Mesodermal cell (in vitro differentiated cells): Measurements from ENCODE around the gene CHRNA1.

Experiments used
- H3K27ac ChIP-seq: 2 replicates; pipeline ENCODE4 v1.7.0; 2013; ENCODE audit warnings: mild to moderate bottlenecking, low read depth, low read length, moderate library complexity; ENCODE audit not compliant: severe bottlenecking
- H3K36me3 ChIP-seq: 2 replicates; pipeline ENCODE4 v1.7.1; 2013; ENCODE audit warnings: mild to moderate bottlenecking, low read length, moderate library complexity; ENCODE audit not compliant: control insufficient read depth, insufficient read depth
- H3K4me1 ChIP-seq: one replicate; pipeline ENCODE4 v1.7.1; 2013; ENCODE audit warnings: mild to moderate bottlenecking, low read length; ENCODE audit not compliant: insufficient read depth, control insufficient read depth, poor library complexity, severe bottlenecking
- H3K4me3 ChIP-seq: 2 replicates; pipeline ENCODE4 v1.7.0; 2013; ENCODE audit warnings: low read length, control low read depth, mild to moderate bottlenecking; ENCODE audit not compliant: insufficient read depth, poor library complexity, severe bottlenecking; ENCODE audit errors: extremely low read depth
- H3K9me3 ChIP-seq: 2 replicates; pipeline ENCODE4 v1.7.1; 2013; ENCODE audit warnings: mild to moderate bottlenecking, low read length, moderate library complexity; ENCODE audit not compliant: control insufficient read depth
- WGBS, 2 experiments: methylation state at CpG; one replicate each; pipeline ENCODE4 v1.1.5; 2013; ENCODE audit warnings: missing lambda C conversion rate in 2 of 2; ENCODE audit not compliant: insufficient coverage in 2 of 2; 5-methylcytosine and 5-hydroxymethylcytosine counted together

The CHRNA1 gene

GRCh38 chr2:174792309-174793025 is 28.2 kb upstream of the CHRNA1 start:
- H3K4me3 ChIP-seq, result no peak overlapping the region
- no peaks in the 10 kb centered on the region for H3K9me3 ChIP-seq
- no peak overlapping the region for H3K27ac ChIP-seq
- peaks cover 11% of the 10 kb centered on the region for H3K4me1 ChIP-seq
- 87 to 94% methylated on average over 5 to 6 of the region's 7 CpGs for WGBS, 2 experiments
- H3K36me3 ChIP-seq, result no peaks in the 10 kb centered on the region

GRCh38 chr2:174791746-174792280 is 27.5 kb upstream of the CHRNA1 start:
- Histone ChIP-seq H3K36me3 (no peaks in the 10 kb centered on the region), H3K9me3 (no peaks in the 10 kb centered on the region), H3K4me3 (no peak overlapping the region), H3K27ac (no peak overlapping the region), H3K4me1 (peaks cover 14% of the 10 kb centered on the region)
- WGBS, 2 experiments, result 92% methylated on average over 2 of the region's 7 CpGs; no CpG with 5 or more reads in 1 of the 2 experiments

- Histone ChIP-seq H3K36me3 (no peaks in the 10 kb centered on the region), H3K9me3 (no peaks in the 10 kb centered on the region), H3K4me3 (no peak overlapping the region), H3K27ac (no peak overlapping the region), H3K4me1 (peaks cover 9% of the 10 kb centered on the region)
- 83% methylated on average over 4 of the region's 8 CpGs; no CpG with 5 or more reads in 1 of the 2 experiments for WGBS, 2 experiments
These were observed 26.7 kb upstream of the CHRNA1 start for GRCh38 chr2:174791020-174791419.

GRCh38 chr2:174789001-174789400 is 24.7 kb upstream of the CHRNA1 start:
- Histone ChIP-seq H3K4me1 (peaks cover 7% of the 10 kb centered on the region), H3K36me3 (no peaks in the 10 kb centered on the region), H3K9me3 (no peaks in the 10 kb centered on the region), H3K27ac (no peak overlapping the region), H3K4me3 (no peak overlapping the region)
- WGBS, 2 experiments, result 79 to 99% methylated on average over 8 to 9 of the region's 16 CpGs

GRCh38 chr2:174788291-174788929 is 24.1 kb upstream of the CHRNA1 start:
- no peaks in the 10 kb centered on the region for H3K9me3 ChIP-seq
- H3K36me3 ChIP-seq, result no peaks in the 10 kb centered on the region
- H3K27ac ChIP-seq, result peak overlapping the region; percentile 92
- no peak overlapping the region for H3K4me3 ChIP-seq
- peaks cover 7% of the 10 kb centered on the region for H3K4me1 ChIP-seq
- 68 to 71% methylated on average over 7 to 9 of the region's 15 CpGs for WGBS, 2 experiments

GRCh38 chr2:174787487-174788205 is 23.4 kb upstream of the CHRNA1 start:
- H3K27ac ChIP-seq, result peak overlapping the region; percentile 92

GRCh38 chr2:174786066-174786725 is 21.9 kb upstream of the CHRNA1 start:
- Histone ChIP-seq H3K27ac (no peak overlapping the region), H3K4me3 (no peak overlapping the region), H3K4me1 (peaks cover 7% of the 10 kb centered on the region), H3K9me3 (no peaks in the 10 kb centered on the region), H3K36me3 (no peaks in the 10 kb centered on the region)
- 89 to 100% methylated on average over 1 to 4 of the region's 8 CpGs for WGBS, 2 experiments

More at GRCh38 chr2:174787487-174788205, 23.4 kb upstream of the CHRNA1 start:
- Histone ChIP-seq H3K4me3 (no peak overlapping the region), H3K9me3 (no peaks in the 10 kb centered on the region), H3K36me3 (no peaks in the 10 kb centered on the region), H3K4me1 (peaks cover 7% of the 10 kb centered on the region)
- WGBS, 2 experiments, result 28 to 50% methylated on average over 3 to 5 of the region's 5 CpGs

GRCh38 chr2:174785481-174785880 is 21.2 kb upstream of the CHRNA1 start:
- Histone ChIP-seq H3K4me1 (peaks cover 7% of the 10 kb centered on the region), H3K36me3 (no peaks in the 10 kb centered on the region), H3K27ac (no peak overlapping the region), H3K9me3 (no peaks in the 10 kb centered on the region), H3K4me3 (no peak overlapping the region)
- WGBS, 2 experiments, result 84 to 100% methylated on average over 2 to 3 of the region's 3 CpGs

GRCh38 chr2:174784909-174785308 is 20.6 kb upstream of the CHRNA1 start:
- 96 to 100% methylated on average over 2 to 3 of the region's 5 CpGs for WGBS, 2 experiments
- Histone ChIP-seq H3K36me3 (no peaks in the 10 kb centered on the region), H3K4me3 (no peak overlapping the region), H3K27ac (no peak overlapping the region), H3K9me3 (no peaks in the 10 kb centered on the region), H3K4me1 (peaks cover 7% of the 10 kb centered on the region)

- WGBS, 2 experiments, result 84 to 91% methylated on average over 6 of the region's 7 CpGs
- Histone ChIP-seq H3K27ac (no peak overlapping the region), H3K4me1 (peaks cover 12% of the 10 kb centered on the region), H3K36me3 (no peaks in the 10 kb centered on the region), H3K4me3 (no peak overlapping the region), H3K9me3 (no peaks in the 10 kb centered on the region)
These were observed 20.0 kb upstream of the CHRNA1 start for GRCh38 chr2:174784316-174784715.
